Fibroblast of peridontal ligament (primary cell): ENCODE data around the gene GPRC5C.

Source experiments
- DNase-seq: peaks from one replicate; pipeline ENCODE4 v3.0.0-alpha.2; 2010; ENCODE audit errors: extremely low read depth

The GPRC5C gene

GRCh38 chr17:74432766-74433391, 991 bp downstream of the GPRC5C start:
- DNase-seq: no peak

- DNase-seq: no peak
These were observed 1.7 kb downstream of the GPRC5C start for GRCh38 chr17:74433421-74434121.

DNA sequence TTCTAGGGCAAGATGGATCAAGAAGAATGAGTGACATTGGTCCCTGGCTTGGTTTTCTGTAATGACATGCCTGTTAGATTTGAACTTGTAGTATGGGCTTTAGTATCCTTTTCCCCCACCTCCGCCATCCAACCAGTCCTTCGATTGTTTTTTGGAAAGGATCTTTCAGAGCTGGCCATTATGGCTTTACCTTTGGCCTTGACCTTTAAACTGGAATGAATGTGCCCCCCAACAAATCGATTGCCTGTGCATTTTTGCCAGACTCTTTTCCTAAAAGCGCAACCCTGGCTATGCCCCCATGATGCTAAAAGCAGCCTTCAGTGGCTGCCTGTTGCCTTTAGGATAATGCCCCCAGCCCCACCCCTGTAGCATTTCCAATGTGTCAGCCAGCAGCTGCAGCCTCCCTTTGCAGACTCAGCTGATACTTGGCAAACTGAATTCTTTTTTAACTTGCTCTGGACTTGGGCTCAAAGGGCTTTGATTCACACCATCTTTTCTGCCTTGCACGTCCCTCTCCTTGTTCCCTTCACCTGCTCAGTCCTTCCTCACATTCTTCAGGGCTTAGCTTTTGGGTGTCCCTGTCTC, 4.0 kb downstream of the GPRC5C start:
- DNase-seq: no peak

DNA sequence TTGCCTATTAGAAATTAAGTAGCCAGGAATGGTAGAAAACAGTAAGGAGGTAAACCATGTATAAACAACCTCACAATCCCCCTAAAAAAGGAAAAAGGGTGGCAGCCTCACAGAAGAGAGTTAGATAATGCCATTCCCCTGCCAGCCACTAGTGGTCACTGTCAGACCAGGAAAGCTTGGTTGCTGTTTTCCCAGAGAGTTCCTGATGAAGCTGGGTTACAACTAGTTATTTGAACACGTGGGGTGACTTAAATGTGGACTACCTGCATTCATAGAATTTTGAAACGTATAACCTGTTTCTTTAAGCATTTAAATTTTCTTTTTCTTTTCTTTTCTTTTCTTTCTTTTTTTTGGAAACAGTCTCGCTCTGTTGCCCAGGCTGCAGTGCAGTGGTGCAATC, 5.8 kb downstream of the GPRC5C start:
- DNase-seq: no peak

DNA sequence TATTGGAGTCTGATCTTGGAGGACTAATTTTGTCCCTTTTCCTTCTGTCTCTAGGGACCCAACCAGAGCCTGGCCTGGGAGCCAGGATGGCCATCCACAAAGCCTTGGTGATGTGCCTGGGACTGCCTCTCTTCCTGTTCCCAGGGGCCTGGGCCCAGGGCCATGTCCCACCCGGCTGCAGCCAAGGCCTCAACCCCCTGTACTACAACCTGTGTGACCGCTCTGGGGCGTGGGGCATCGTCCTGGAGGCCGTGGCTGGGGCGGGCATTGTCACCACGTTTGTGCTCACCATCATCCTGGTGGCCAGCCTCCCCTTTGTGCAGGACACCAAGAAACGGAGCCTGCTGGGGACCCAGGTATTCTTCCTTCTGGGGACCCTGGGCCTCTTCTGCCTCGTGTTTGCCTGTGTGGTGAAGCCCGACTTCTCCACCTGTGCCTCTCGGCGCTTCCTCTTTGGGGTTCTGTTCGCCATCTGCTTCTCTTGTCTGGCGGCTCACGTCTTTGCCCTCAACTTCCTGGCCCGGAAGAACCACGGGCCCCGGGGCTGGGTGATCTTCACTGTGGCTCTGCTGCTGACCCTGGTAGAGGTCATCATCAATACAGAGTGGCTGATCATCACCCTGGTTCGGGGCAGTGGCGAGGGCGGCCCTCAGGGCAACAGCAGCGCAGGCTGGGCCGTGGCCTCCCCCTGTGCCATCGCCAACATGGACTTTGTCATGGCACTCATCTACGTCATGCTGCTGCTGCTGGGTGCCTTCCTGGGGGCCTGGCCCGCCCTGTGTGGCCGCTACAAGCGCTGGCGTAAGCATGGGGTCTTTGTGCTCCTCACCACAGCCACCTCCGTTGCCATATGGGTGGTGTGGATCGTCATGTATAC, 8.0 kb downstream of the GPRC5C start:
- no peak for DNase-seq

- DNase-seq: no peak
These were observed 9.6 kb downstream of the GPRC5C start for GRCh38 chr17:74441537-74441936.

DNA sequence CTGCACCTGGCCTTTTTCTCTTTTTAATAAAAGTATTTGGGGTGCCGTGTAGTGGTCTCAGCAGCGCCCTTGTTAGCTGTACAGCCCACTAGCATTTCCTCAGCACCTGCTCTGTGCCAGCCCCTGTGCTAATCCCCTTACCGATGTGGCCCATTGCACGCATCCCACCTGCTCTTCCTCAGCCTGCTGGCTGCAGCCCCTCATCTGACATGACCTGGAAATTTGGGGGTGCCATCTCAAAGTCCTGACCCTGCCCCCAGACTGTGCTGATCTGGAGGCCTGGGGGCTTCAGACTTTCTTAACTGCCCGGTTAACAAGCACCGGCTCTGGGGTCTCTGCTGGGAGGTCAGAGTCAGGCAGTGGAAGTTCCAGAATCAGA, 10.4 kb downstream of the GPRC5C start:
- DNase-seq: no peak

- no peak for DNase-seq
These were observed 11.0 kb downstream of the GPRC5C start for GRCh38 chr17:74442670-74443515.

- no peak for DNase-seq
These were observed 11.8 kb downstream of the GPRC5C start for GRCh38 chr17:74443516-74444296.

DNA sequence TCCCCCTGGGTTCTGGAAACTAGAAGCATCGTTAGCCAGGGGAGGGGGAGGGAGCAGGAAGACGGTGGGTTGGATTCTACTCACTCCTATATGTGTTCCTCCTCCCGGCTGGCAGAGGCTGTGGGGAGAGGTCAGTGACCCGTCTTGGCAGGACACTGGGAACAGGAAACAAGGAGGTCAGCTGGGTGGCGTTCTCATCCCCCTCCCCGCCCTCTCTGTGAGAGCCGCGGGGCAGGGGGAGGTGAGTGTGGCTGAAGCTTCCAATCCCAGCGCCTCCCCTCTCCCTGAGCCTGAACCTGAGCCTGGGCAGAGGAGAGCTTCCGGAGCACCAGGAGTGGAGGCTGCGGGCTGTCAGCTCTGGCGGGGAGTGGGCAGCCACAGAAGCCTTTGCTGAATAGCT, 12.5 kb downstream of the GPRC5C start:
- DNase-seq: no peak

DNA sequence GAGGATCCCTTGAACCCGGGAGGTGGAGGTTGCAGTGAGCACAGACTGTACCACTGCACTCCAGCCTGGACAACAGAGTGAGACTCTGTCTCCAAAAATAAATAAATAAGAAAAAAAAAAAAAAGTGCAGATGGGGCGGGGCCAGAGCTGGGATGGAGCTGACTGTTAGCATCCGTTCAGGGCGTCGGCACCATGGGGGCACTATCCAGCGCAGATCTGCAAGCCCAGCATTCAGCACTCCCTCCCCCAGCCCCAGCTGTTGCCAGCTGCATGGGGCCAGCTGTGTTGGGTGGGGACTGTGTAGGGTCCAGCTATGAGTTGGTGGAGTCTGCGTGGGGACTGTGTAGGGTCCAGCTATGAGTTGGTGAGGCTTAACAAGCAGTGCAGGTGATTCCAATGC, 13.3 kb downstream of the GPRC5C start:
- DNase-seq: no peak

DNA sequence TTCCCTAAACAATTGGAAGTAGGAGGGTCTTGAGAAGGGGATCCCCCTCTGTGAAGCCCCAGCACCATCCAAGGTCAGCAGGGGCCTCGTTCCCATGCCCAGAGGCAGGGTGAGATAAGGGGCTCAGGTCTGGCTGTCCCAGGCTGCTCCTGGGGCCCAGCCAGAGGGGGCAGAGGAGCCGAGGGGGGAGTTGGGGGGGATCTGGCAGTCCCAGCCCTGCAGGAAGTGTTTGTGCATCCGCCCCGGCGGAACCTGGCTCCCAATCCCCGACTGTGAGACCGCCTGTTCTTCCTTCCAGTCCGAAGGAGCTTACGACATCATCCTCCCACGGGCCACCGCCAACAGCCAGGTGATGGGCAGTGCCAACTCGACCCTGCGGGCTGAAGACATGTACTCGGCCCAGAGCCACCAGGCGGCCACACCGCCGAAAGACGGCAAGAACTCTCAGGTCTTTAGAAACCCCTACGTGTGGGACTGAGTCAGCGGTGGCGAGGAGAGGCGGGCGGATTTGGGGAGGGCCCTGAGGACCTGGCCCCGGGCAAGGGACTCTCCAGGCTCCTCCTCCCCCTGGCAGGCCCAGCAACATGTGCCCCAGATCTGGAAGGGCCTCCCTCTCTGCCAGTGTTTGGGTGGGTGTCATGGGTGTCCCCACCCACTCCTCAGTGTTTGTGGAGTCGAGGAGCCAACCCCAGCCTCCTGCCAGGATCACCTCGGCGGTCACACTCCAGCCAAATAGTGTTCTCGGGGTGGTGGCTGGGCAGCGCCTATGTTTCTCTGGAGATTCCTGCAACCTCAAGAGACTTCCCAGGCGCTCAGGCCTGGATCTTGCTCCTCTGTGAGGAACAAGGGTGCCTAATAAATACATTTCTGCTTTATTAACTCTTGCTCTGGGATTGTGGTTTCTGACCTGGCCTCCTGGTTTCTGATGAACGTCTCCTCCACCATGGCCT, 14.9 kb downstream of the GPRC5C start:
- no peak for DNase-seq

DNA sequence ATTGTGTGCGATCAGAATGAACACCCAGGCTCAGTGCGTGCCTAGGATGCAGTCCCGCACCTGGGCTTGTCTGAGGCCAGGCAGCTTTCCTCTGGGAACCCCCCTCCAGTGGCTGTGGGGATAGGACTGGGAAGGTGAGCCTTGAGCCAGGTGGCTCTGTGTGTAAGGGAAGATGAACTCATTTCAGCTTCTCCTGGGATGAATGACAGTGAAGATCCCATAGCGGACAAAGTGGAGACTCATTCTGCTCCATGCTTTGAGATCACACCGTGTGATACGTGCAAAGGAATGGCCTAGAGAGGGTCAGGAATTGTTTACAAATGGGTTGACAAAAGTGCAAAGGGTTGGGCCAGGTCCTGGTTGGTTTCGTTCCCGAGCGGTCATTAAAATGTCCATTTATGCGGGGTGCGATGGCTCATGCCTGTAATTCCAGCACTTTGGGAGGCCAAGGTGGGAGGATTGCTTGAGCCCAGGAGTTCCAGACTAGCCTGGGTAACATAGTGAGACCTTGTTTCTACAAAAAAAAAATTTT, 15.8 kb downstream of the GPRC5C start:
- DNase-seq: no peak

GRCh38 chr17:74448756-74449155, 16.9 kb downstream of the GPRC5C start:
- no peak for DNase-seq

GRCh38 chr17:74449306-74449705, 17.4 kb downstream of the GPRC5C start:
- DNase-seq: no peak

GRCh38 chr17:74449773-74450172, 17.9 kb downstream of the GPRC5C start:
- no peak for DNase-seq

DNA sequence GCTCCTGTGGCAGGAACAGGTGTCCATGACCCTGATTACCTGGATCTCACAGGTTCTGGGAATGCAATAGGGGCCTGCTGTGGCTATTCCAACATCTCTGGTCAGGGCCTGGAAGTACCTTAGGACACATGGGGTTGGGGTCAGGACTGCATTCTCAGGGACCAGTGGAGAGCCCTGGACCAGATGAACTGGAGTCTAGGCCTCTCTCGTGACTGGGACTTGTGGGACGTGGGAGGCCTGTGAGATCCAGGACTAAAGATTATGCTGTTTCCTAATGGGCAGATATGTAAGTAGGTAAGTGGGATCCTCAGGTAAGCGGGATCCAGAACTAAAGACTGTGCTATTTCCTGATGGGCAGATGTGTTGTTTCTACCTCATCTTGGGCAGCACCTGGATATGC, 18.3 kb downstream of the GPRC5C start:
- no peak for DNase-seq

DNA sequence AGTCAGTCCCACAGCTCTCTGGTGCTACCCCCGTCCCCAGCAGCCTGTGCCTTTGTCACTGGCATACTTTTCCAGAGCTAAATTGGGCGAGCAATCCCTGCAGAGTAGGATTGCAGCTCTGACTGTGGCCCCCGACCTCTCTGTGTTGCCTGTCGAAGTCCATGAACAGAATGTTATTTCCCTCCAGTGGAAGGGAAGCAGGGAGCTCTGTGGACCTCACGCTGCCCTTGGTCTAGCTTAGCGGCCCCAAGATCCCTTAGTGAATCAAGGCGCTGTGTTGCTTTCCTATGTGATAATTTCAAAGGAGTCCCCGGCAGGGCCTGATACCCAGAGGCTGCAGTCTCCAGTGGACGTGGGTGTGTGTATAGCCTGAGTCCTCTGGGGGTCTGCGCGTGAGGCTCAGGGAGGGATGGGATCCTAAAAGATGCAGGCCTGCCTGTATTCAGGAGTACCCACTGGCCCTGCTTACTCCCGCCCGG, 19.1 kb downstream of the GPRC5C start:
- DNase-seq: no peak

GRCh38 chr17:74451557-74451956, 19.7 kb downstream of the GPRC5C start:
- no peak for DNase-seq
